ENCODE measurements around the gene PRB3.

PRB3 gene

DNA sequence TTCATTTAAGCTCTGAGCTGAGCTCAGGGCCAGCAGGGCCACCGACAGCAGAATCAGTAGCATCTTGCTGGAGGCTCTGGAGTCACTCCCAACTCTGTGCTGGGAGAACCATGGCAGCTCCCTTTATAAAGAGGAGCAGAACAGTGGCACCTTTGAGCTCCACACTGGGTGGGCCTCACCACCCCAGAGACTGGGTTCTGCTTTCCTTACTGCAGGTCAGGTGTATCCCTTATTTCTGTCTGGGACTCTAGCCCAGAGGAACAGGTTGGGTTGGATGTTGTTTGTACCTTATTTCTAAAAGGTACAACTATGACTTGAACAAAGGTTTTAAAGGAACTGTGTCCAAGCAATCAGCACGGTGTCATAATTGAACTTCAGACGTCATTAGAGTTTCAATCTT, at the start of gene PRB3:
Gene PRB3 (minus strand): TSS at position 101 of the 400 bp plus-strand sequence. CDS start 38 bp downstream, at position 63.
- no peak for DNase-seq

DNA sequence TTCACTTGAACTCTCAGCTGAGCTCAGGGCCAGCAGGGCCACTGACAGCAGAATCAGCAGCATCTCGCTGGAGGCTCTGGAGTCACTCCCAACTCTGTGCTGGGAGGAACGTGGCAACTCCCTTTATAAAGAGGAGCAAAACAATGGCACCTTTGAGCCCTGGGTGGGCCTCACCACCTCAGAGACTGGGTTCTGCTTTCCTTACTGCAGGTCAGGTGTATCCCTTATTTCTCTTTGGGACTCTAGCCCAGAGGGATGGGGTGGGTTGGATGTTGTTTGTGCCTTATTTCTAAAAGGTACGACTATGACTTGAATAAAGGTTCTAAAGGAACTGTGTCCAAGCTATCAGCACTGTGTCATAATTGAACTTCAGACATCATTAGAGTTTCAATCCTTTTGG, 40.8 kb upstream of the PRB3 start, which contains the start of gene PRB4:
Gene PRB4 (minus strand): TSS at position 101 of the 400 bp plus-strand sequence. CDS start 38 bp downstream, at position 63.
- DNase-seq: no peak

DNA sequence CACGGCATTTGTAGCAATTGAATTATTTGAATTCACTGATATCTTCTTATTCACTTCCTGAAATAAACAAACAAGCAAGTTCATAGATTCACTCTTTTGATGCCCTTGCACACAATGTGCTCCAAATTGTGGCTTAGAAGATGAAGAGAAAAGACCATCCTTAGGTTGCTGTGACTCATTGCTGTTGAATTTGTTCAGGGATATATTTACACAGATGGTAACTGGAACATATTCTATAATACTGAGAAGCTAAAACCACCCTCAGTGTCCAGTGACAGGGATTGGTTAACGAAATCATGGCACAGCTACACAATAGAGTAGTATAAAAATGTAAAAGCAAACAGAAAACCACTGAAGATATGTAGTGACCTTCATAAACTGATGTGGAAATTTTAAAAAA, 37.6 kb upstream of the PRB3 start:
- no peak for DNase-seq

DNA sequence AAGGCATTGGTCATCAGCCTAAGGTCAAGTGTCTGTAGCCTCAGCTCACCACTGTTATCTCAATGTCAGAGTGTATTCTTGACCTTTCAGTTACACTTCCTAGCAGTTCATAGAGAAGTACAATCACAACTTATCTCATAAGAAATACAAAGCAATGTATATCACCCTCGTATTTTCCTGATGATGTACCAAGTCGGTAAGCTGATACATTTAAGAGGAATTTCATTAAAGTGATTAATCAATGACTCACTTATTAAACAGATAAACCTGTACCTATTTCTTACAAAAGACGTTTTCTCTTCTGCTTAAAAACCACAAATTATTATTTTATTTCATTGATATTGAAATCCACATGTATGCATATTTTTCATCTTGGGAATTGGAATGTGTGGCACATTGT, 3.9 kb upstream of the PRB3 start:
- no peak for DNase-seq

DNA sequence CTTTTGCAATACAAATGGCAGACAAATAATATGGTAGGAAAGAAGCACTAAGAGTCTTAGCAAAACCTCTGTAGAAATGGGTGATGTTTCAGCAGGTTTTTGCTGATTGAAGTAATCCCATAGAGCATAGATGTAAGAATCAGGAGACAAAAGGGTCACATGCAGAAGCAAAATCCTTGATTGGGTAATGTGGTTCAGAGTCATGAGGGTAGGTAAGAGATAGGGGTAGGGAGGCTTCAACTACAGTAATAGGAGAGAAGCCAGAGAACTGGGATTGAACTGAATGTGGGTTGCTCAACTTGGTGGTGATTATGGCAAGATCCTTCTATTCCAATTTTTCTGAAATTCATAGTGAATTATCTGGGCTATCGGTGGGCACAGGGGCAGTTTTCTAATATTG, 5.0 kb downstream of the PRB3 start:
- no peak for DNase-seq

DNA sequence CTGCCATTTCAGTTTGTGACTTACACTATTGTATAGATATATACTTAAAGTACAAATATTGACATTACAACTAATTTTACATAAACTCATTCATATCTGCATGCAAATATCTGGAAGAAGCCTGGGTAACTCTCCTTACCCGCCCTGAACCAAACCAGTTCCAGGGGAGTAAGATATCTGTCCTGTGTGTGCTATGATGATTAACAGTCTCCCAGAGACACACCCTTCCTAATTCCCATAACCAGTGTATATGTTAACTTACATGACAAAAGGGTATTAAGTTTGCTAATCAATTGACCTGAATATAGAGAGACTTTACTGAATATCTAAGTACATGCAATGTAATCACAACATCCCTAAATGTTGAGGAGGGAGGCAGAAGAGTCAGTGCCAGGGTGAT, 23.0 kb downstream of the PRB3 start:
- DNase-seq: no peak

DNA sequence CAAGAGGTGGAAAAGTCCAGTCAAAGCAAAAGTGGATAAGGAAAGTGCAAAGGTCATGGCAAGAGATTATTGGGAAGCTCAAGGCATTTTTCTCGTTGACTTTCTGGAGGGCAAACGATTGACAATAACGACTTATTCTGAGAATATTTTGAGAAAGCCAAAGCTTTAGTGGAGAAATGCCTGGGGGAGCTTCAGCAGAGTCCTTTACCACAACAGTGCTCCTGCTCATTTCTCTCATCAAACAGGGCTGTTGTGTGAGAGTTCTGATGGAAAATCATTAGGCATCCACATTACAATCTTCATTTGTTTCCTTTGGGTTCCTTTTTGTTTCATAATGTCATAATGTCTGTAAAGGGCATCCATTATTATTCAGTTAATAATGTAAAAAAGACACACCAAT, 26.9 kb downstream of the PRB3 start:
- DNase-seq: no peak

DNA sequence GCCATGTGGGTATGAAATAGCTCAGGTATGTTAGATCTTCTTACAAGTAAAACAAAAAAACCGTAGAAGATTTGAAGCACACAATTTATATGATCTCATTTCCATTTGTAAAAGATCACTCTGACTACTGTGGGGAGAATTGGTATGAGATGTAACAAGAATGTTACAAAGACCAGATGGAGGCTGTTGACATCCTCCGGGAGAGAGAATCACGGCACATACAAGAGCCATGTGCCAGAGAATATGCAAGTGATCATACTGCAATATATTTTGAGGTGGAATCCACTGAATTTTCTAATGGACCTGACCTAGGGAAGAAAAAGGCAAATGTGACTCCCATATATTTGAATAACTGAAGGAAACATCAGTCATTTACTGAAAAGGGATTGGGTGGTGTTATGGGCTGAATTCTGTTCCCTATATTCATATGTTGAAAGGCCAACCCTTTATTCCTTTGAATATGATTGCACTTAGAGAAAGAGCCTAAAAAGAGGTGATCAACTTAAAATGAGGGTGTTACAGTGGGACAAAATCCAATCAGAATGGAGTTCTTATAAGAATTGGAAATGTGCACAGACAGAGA, 29.1 kb downstream of the PRB3 start:
- DNase-seq: no peak

DNA sequence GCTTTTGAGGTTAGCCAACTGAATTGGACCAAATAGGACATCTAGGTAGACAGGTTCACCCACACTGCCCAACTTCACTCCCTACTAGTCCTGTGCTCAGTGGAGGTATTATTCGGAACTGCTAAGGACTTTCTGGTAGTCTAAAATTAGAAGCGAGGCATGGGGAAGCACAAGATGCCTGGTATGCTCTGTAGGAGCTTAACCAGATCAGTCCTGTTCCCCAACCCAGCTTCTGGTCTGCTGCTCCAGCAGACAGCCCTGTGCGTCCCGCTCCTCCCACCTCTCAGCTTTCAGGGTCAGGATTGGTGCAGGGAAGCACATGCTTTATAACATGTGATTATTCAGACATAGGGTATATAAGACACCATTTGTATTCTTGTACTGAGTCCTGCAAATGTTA, 31.2 kb downstream of the PRB3 start:
- DNase-seq: no peak

DNA sequence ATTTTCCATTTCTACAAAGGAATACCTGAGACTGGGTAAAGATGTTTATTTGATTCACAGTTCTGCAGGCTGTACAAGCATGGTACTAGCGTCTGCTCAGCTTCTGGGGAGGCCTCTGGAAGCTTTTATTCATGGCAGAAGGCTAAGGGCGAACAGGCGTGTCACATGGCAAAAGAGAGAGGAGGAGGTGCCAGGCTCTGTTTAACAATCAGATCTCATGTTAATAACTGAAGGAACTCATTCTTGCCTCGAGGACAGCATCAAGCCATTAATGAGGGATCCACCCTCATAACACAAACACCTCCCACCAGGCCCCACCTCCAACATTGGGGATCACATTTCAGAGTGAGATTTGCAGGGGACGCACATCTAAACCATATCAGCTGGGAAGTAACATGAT, 36.0 kb downstream of the PRB3 start:
- DNase-seq: no peak

DNA sequence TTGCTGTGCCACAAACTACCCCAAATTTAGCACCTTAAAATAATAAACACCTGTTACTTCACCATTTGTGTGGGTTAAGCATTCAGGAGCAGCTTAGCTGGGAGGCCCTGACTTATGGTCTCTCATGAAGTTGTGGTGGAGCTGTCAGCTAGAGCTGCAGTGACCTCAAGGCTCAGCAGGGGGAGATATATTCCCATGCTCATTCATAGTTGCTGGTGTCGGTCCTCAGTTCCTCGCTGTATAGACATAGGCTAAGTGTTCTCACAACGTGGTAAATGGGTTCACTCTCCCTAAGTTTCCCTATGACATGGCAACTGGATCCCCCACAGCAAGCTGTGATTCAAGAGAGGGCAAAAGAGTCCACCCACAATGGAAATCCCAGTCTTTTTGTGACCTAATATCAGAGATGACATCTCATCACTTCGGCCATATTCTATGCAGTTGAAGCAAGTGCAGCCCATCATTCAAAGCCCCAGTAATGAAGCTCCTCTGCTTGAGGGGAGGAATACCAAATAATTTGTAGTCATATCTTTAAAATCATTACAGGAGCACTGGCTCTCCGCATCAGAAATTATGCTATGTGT, 41.1 kb downstream of the PRB3 start:
- DNase-seq: peak; percentile 7

DNA sequence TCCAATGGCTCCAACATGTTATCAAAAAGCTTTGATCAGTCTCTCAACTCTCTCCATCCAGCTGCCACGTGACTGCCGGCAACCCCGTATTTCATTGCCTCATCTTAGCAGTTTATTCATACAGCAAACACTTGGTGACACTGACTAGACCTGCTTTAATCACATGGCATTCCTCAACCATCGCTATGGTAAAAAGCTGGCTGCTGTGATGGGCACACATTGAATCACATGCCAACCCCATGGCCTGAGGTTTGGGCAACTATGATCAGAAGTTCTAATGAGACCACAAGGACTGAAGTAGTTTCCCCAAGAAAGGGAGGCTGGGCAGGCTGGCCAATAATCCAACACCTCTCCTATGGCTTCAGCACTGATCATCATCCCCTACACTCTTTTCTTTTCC, 42.1 kb downstream of the PRB3 start:
- DNase-seq: no peak

Measured in stimulated activated CD4-positive, alpha-beta T cell treated with anti-CD3 and anti-CD28 coated beads, Interleukin-12 subunit alpha, Interleukin-12 subunit beta, amount 100 ng/mL, for 4 hours (primary cell).